Small intestine (tissue), 7 donors: Measurements from ENCODE around the gene RPL7A. TPM values are rescaled to one million over a fixed set of nuclear protein-coding genes. Genes with fewer than 3 reads are reported as not detected.
"Not testable (repeated sequence)": the region's sequence is repeated elsewhere in the genome, so short reads cannot be mapped to it uniquely, and the experiment has no call there.

ENCODE experiments used
- DNase-seq, 2 donors: peaks; one replicate each; pipeline versions ENCODE4 v3.0.0 to v3.0.0-alpha.2; 2013
- FAIRE-seq: peaks from 2 replicates; lab custom pipeline; 2012; peaks lifted over from hg19 to GRCh38; lab: Jason Lieb, UNC
- H3K27ac ChIP-seq, 3 donors: one replicate each; pipeline ENCODE4 v1.5.1; 2013; ENCODE audit warnings: low read length in 2 of 3, mild to moderate bottlenecking in 2 of 3, control low read depth in 1 of 3, inconsistent platforms in 1 of 3, low read depth in 1 of 3, moderate library complexity in 1 of 3
- H3K27me3 ChIP-seq, 3 donors: one replicate each; pipeline ENCODE4 v1.6.1; 2013; ENCODE audit warnings: low read length in 3 of 3, inconsistent platforms in 1 of 3; ENCODE audit not compliant: control insufficient read depth in 3 of 3, insufficient read depth in 3 of 3
- H3K36me3 ChIP-seq, 3 donors: one replicate each; pipeline ENCODE4 v1.6.1; 2013; ENCODE audit warnings: low read length in 3 of 3, inconsistent platforms in 1 of 3, low read depth in 1 of 3, mild to moderate bottlenecking in 1 of 3, moderate library complexity in 1 of 3; ENCODE audit not compliant: control insufficient read depth in 3 of 3, insufficient read depth in 2 of 3
- H3K4me1 ChIP-seq, 3 donors: one replicate each; pipeline ENCODE4 v1.6.1; 2013; ENCODE audit warnings: low read length in 2 of 3, inconsistent platforms in 1 of 3, low read depth in 1 of 3, mild to moderate bottlenecking in 1 of 3, moderate library complexity in 1 of 3; ENCODE audit not compliant: control insufficient read depth in 3 of 3, insufficient read depth in 2 of 3
- H3K4me3 ChIP-seq, 3 donors: one replicate each; pipeline ENCODE4 v1.5.1; 2013; ENCODE audit warnings: low read length in 3 of 3, control low read depth in 1 of 3, inconsistent platforms in 1 of 3, low read depth in 1 of 3, mild to moderate bottlenecking in 1 of 3, moderate library complexity in 1 of 3
- H3K9me3 ChIP-seq, 2 donors: one replicate each; pipeline ENCODE4 v1.6.1; 2013; ENCODE audit warnings: low read depth in 1 of 2, low read length in 1 of 2; ENCODE audit not compliant: control insufficient read depth in 2 of 2, insufficient read depth in 1 of 2
- WGBS, 3 donors: extraction: QIAGEN DNeasy Blood & Tissue Kit; methylation state at CpG; one replicate each; pipeline ENCODE4 v1.1.7; 2013; 5-methylcytosine and 5-hydroxymethylcytosine counted together
- polyA plus RNA-seq, 4 donors: library from polyadenylated mRNA; stranded (reverse) in 3 of 4; unstranded in 1 of 4; fragments of 200-250 nt in 3 of 4; fragments of 120-200 nt in 1 of 4; gene quantifications; one replicate each; pipeline versions ENCODE4 v1.2.1 to v1.2.3, GENCODE V29; 2013
- donor health status: healthy with polysubstance abuse.
- donor health status: control.
- donor health status: control.
- donor health status: Bipolar disorder and iron deficiency.
- donor health status: healthy.

RPL7A gene
- polyA plus RNA-seq, 4 donors, result 1,890 to 3,725 (median 2,971) TPM

GRCh38 chr9:133321411-133321935 lies 26.5 kb upstream of the RPL7A start:
- 84 to 89% (median 87%) methylated on average over 13 of the region's 13 CpGs for WGBS, 3 donors
- H3K4me3 ChIP-seq, result no peak overlapping the region
- H3K36me3 ChIP-seq, result no peaks in the 10 kb centered on the region
- DNase-seq (no peak), FAIRE-seq (no peak)
- H3K27ac ChIP-seq, result no peak overlapping the region
- peaks cover 0 to 11% of the 10 kb centered on the region in 2 donors for H3K9me3 ChIP-seq
- H3K27me3 ChIP-seq, result no peaks in the 10 kb centered on the region
- H3K4me1 ChIP-seq, result no peaks in the 10 kb centered on the region

GRCh38 chr9:133322701-133323100 lies 25.3 kb upstream of the RPL7A start:
- Histone ChIP-seq H3K27me3 (no peaks in the 10 kb centered on the region), H3K27ac (no peak overlapping the region), H3K4me1 (no peaks in the 10 kb centered on the region), H3K36me3 (no peaks in the 10 kb centered on the region), H3K9me3 (peaks cover 0 to 11% of the 10 kb centered on the region in 2 donors), H3K4me3 (no peak overlapping the region)
- WGBS, 3 donors, result 80 to 87% (median 83%) methylated on average over 13 to 14 of the region's 14 CpGs
- DNase-seq (no peak), FAIRE-seq (no peak)

GRCh38 chr9:133323211-133323610 lies 24.8 kb upstream of the RPL7A start:
- H3K36me3 ChIP-seq, result peaks cover 0 to 2% (median 0%) of the 10 kb centered on the region in 3 donors
- H3K9me3 ChIP-seq, result peaks cover 0 to 16% of the 10 kb centered on the region in 2 donors
- 89 to 91% (median 91%) methylated on average over 10 of the region's 10 CpGs for WGBS, 3 donors
- FAIRE-seq (no peak), DNase-seq (no peak)
- H3K4me1 ChIP-seq, result no peaks in the 10 kb centered on the region
- no peak overlapping the region for H3K4me3 ChIP-seq
- H3K27me3 ChIP-seq, result no peaks in the 10 kb centered on the region
- H3K27ac ChIP-seq, result no peak overlapping the region

GRCh38 chr9:133323991-133324703 lies 23.9 kb upstream of the RPL7A start:
- DNase-seq (no peak), FAIRE-seq (no peak)
- Histone ChIP-seq H3K9me3 (peaks cover 0 to 24% of the 10 kb centered on the region in 2 donors), H3K4me1 (no peaks in the 10 kb centered on the region), H3K27me3 (no peaks in the 10 kb centered on the region), H3K27ac (no peak overlapping the region), H3K4me3 (no peak overlapping the region), H3K36me3 (peaks cover 0 to 3% (median 0%) of the 10 kb centered on the region in 3 donors)
- 82 to 85% (median 83%) methylated on average over 13 of the region's 13 CpGs for WGBS, 3 donors

- not testable (repeated sequence) for FAIRE-seq, DNase-seq, H3K4me1 ChIP-seq, H3K4me3 ChIP-seq, H3K27me3 ChIP-seq, H3K27ac ChIP-seq
- H3K9me3 ChIP-seq, result peaks cover 0 to 26% of the 10 kb centered on the region in 2 donors
- peaks cover 9 to 20% (median 10%) of the 10 kb centered on the region in 3 donors for H3K36me3 ChIP-seq
- WGBS, 3 donors, result 90 to 93% (median 91%) methylated on average over 6 of the region's 6 CpGs
Observed at GRCh38 chr9:133327021-133327420, 21.0 kb upstream of the RPL7A start.

- DNase-seq, result no peak
- Histone ChIP-seq H3K9me3 (peaks cover 0 to 26% of the 10 kb centered on the region in 2 donors), H3K4me1 (peaks cover 0 to under 1% (median 0%) of the 10 kb centered on the region in 3 donors), H3K27ac (no peak overlapping the region), H3K4me3 (no peak overlapping the region), H3K36me3 (peaks cover 15 to 29% (median 19%) of the 10 kb centered on the region in 3 donors), H3K27me3 (no peaks in the 10 kb centered on the region)
- 91 to 98% (median 97%) methylated on average over 10 of the region's 10 CpGs for WGBS, 3 donors
- no peak for FAIRE-seq
Observed at GRCh38 chr9:133327834-133328484, 20.1 kb upstream of the RPL7A start.

GRCh38 chr9:133329306-133330156 lies 18.5 kb upstream of the RPL7A start:
- DNase-seq, result peak; percentile 36 to 67
- not testable (repeated sequence) for H3K27me3 ChIP-seq, H3K27ac ChIP-seq, H3K4me3 ChIP-seq, FAIRE-seq
- peaks cover 0 to 19% of the 10 kb centered on the region in 2 donors for H3K9me3 ChIP-seq
- H3K4me1 ChIP-seq, result peaks cover 0 to 15% (median 6%) of the 10 kb centered on the region in 3 donors
- H3K36me3 ChIP-seq, result peaks cover 19 to 45% (median 23%) of the 10 kb centered on the region in 3 donors
- 45 to 57% (median 57%) methylated on average over 20 to 21 of the region's 21 CpGs for WGBS, 3 donors

GRCh38 chr9:133331221-133331620 lies 16.8 kb upstream of the RPL7A start:
- FAIRE-seq (no peak), DNase-seq (no peak)
- Histone ChIP-seq H3K4me1 (peaks cover 3 to 20% (median 6%) of the 10 kb centered on the region in 3 donors), H3K27me3 (no peaks in the 10 kb centered on the region), H3K4me3 (no peak overlapping the region), H3K27ac (no peak overlapping the region), H3K9me3 (peaks cover 0 to 14% of the 10 kb centered on the region in 2 donors), H3K36me3 (peaks cover 19 to 48% (median 23%) of the 10 kb centered on the region in 3 donors)
- 57 to 77% (median 66%) methylated on average over 19 of the region's 19 CpGs for WGBS, 3 donors
